ENCODE measurements around the gene NQO2. TPM values are rescaled to one million over a fixed set of nuclear protein-coding genes. Genes with fewer than 3 reads are reported as not detected.
"Not testable (repeated sequence)": the region's sequence is repeated elsewhere in the genome, so short reads cannot be mapped to it uniquely, and the experiment has no call there.

The NQO2 gene
- total RNA-seq, 1 experiment from 2014 or later = 26.8 TPM

GRCh38 chr6:3061501-3061941, 61.8 kb downstream of the NQO2 start:
- Histone ChIP-seq H3K9ac (ENCODE audit: low read length) (no peak overlapping the region), H4K20me1 (ENCODE audit: low read length) (peaks cover 4% of the 10 kb centered on the region; the same call in 1 of the 2 replicates), H3K27me3 (ENCODE audit: low read length) (no peaks in the 10 kb centered on the region), H3F3A (ENCODE audit: low read length, unreplicated experiment) (peaks cover 6% of the 10 kb centered on the region), H3K4me1 (ENCODE audit: insufficient read depth, low read length) (peaks cover 14% of the 10 kb centered on the region), H3K79me2 (ENCODE audit: low read length) (peaks cover 14% of the 10 kb centered on the region; the same call in 1 of the 2 replicates), H3K9me3 (ENCODE audit: low read length) (no peaks in the 10 kb centered on the region), H3K9me2 (replicated peaks; ENCODE audit: low read length) (no peaks in the 10 kb centered on the region), H3K27ac (ENCODE audit: low read length) (no peak overlapping the region), H3K36me3 (ENCODE audit: low read depth, low read length) (no peaks in the 10 kb centered on the region), H2AFZ (ENCODE audit: low read length) (no peak overlapping the region), H3K4me2 (ENCODE audit: low read length) (no peak overlapping the region), H3K4me3 (ENCODE audit: low read length) (no peak overlapping the region)
- POLR2A ChIA-PET (ENCODE audit: unreplicated experiment) = interaction anchor here (0.5 kb wide), 1 partner anchor 736 kb away, joined by 3 read pairs; no protein-coding TSS in a partner anchor
- ATAC-seq (peak; percentile 18), DNase-seq (peak; percentile 93)
- CTCF ChIA-PET = interaction anchor here (0.6 to 1.0 kb wide), 4 partner anchors 60 to 323 kb away, joined by 3 to 10 read pairs (median 4); no protein-coding TSS in a partner anchor
- BruUV-seq (replicated peaks) = no TSS peak
- intact Hi-C loops (cut with micrococcal nuclease) = no loop called here
- TF ChIP-seq EZH2phosphoT487 (IDR thresholded peaks at IDR 0.05; ENCODE audit: borderline replicate concordance, low read length) = no peak
- no peak for TF ChIP-seq EZH2 (IDR thresholded peaks at IDR 0.05; ENCODE audit: low read length, unreplicated experiment)
- no peak for TF ChIP-seq CTCF (conservative IDR thresholded peaks at IDR 0.05; ENCODE audit: low read depth, low read length)

DNA sequence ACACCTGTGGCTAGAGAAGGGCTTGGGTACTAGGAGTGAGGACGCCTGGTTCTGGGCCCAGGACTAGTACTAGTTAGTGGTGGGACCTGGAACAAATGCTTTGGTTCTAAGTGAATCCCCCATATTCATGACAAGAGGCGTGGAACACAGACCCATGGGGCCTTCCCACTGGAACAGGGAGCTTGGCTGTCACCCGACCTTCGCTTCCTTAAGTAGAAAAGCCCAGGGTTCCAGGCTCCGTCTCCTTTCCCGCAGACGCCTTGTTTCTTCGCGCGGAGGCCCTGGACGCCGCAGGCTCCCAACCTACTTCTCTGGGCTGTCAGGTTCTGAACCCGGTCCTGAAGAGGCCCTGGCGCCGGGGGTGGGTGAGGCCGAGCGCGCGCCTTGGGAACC, 63.6 kb downstream of the NQO2 start:
- Histone ChIP-seq H3K9ac (ENCODE audit: low read length) (peak overlapping the region; percentile 71; the same call in 1 of the 2 replicates), H3K4me1 (ENCODE audit: insufficient read depth, low read length) (peaks cover 20% of the 10 kb centered on the region), H3K79me2 (ENCODE audit: low read length) (peaks cover 28% of the 10 kb centered on the region), H3K4me3 (ENCODE audit: low read length) (peak overlapping the region; percentile 74; the same call in 1 of the 2 replicates), H2AFZ (ENCODE audit: low read length) (peak overlapping the region; percentile 78; the same call in 1 of the 2 replicates), H3K4me2 (ENCODE audit: low read length) (peak overlapping the region; percentile 99)
- H3K27me3 ChIP-seq (ENCODE audit: low read length); CTCF ChIA-PET; H4K20me1 ChIP-seq (ENCODE audit: low read length); H3K9me3 ChIP-seq (ENCODE audit: low read length); BruUV-seq (replicated peaks); H3K9me2 ChIP-seq (replicated peaks; ENCODE audit: low read length); H3K27ac ChIP-seq (ENCODE audit: low read length); H3F3A ChIP-seq (ENCODE audit: low read length, unreplicated experiment); ATAC-seq; intact Hi-C loops (cut with micrococcal nuclease); DNase-seq; H3K36me3 ChIP-seq (ENCODE audit: low read depth, low read length): not testable (repeated sequence)
- POLR2A ChIA-PET (ENCODE audit: unreplicated experiment) = interaction anchor here (0.7 to 1.0 kb wide), 3 partner anchors 64 to 103 kb away, joined by 3 to 29 read pairs (median 3); partner anchors contain the start of gene NQO2

GRCh38 chr6:3063733-3064700, 64.3 kb downstream of the NQO2 start:
- ATAC-seq (peak; percentile 78), DNase-seq (peak; percentile 90)
- TF ChIP-seq EZH2 (IDR thresholded peaks at IDR 0.05; ENCODE audit: low read length, unreplicated experiment) (no peak), CTCF (conservative IDR thresholded peaks at IDR 0.05; ENCODE audit: low read depth, low read length) (no peak), EZH2phosphoT487 (IDR thresholded peaks at IDR 0.05; ENCODE audit: borderline replicate concordance, low read length) (no peak)
- BruUV-seq (replicated peaks) = TSS peak; percentile 36
- Histone ChIP-seq H3K4me3 (ENCODE audit: low read length) (peak overlapping the region; percentile 74), H3K9ac (ENCODE audit: low read length) (peak overlapping the region; percentile 71), H3K36me3 (ENCODE audit: low read depth, low read length) (no peaks in the 10 kb centered on the region), H3K4me1 (ENCODE audit: insufficient read depth, low read length) (peaks cover 20% of the 10 kb centered on the region), H3K9me2 (replicated peaks; ENCODE audit: low read length) (no peaks in the 10 kb centered on the region), H3K27me3 (ENCODE audit: low read length) (no peaks in the 10 kb centered on the region), H3K9me3 (ENCODE audit: low read length) (no peaks in the 10 kb centered on the region), H2AFZ (ENCODE audit: low read length) (peak overlapping the region; percentile 78), H3K4me2 (ENCODE audit: low read length) (peak overlapping the region; percentile 99), H3F3A (ENCODE audit: low read length, unreplicated experiment) (peaks cover 6% of the 10 kb centered on the region), H3K79me2 (ENCODE audit: low read length) (peaks cover 28% of the 10 kb centered on the region), H3K27ac (ENCODE audit: low read length) (peak overlapping the region; percentile 33), H4K20me1 (ENCODE audit: low read length) (peaks cover 4% of the 10 kb centered on the region; the same call in 1 of the 2 replicates)
- ChIA-PET POLR2A (ENCODE audit: unreplicated experiment) (interaction anchor here (0.6 to 1.0 kb wide), 5 partner anchors 65 to 1981 kb away, joined by 3 to 29 read pairs (median 3); partner anchors contain the start of gene NQO2), CTCF (interaction anchor here (0.5 to 0.6 kb wide), 2 partner anchors 11 to 56 kb away, joined by 3 read pairs; no protein-coding TSS in a partner anchor)
- intact Hi-C loops (cut with micrococcal nuclease) = no loop called here

Data from PC-3 (cell line).